ENCODE measurements around the gene DSEL.

DNA sequence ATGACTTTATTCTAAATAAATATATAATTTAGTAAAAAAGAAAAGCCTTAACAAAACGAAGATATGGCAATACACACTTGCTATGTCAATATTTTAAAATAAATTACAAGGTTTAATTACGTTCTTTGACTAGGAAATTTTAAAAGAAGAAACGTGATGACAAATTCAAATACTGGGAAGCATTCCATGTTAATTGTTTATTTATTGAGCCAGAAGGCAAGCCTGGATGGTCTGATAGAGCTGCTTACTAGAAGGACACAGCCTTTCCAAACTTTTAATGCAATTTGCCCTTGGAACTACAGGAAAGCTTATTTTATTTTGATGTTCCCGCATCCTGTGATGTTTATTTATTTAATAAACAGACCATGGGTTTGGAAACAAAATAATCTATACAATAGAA, 33.4 kb upstream of the DSEL start:
- TF ChIP-seq CTCF (IDR thresholded peaks at IDR 0.05 in 2 of 3, conservative IDR thresholded peaks at IDR 0.05 in 1 of 3; ENCODE audit: borderline replicate concordance in 1 of 3, insufficient read depth in 1 of 3, low read depth in 2 of 3, low read length in 2 of 3) (no peak), EGR1 (IDR thresholded peaks at IDR 0.05; ENCODE audit: low read depth) (no peak), CEBPB (IDR thresholded peaks at IDR 0.05; ENCODE audit: low read depth) (no peak), RAD21 (IDR thresholded peaks at IDR 0.05; ENCODE audit: low read depth) (no peak), POLR2AphosphoS5 (IDR thresholded peaks at IDR 0.05; ENCODE audit: low read depth, low read length) (no peak)
- TF ChIP-seq, protein P1, sequence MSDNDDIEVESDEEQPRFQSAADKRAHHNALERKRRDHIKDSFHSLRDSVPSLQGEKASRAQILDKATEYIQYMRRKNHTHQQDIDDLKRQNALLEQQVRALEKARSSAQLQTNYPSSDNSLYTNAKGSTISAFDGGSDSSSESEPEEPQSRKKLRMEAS (IDR thresholded peaks at IDR 0.05) = no peak
